IgD-negative memory B cell (primary cell): Measurements from ENCODE around the gene ZNF768. TPM values are rescaled to one million over a fixed set of nuclear protein-coding genes. Genes with fewer than 3 reads are reported as not detected.

Experiments used
- H3K27ac Mint-ChIP-seq, 3 donors: one replicate each; pipeline ENCODE4 v1.8.0; 2020 to 2022; ENCODE audit warnings: mild to moderate bottlenecking in 3 of 3, mixed read lengths in 3 of 3, moderate library complexity in 1 of 3
- H3K27me3 Mint-ChIP-seq: one replicate; pipeline ENCODE4 v1.8.0; 2021; ENCODE audit warnings: mixed read lengths
- H3K36me3 Mint-ChIP-seq: one replicate; pipeline ENCODE4 v1.8.0; 2020; ENCODE audit warnings: mild to moderate bottlenecking, mixed read lengths
- H3K4me1 Mint-ChIP-seq, 3 donors: one replicate each; pipeline ENCODE4 v1.8.0; 2020 to 2022; ENCODE audit warnings: mixed read lengths in 3 of 3, mild to moderate bottlenecking in 1 of 3
- H3K4me3 Mint-ChIP-seq, 4 donors: one replicate each; pipeline ENCODE4 v1.8.0; 2020 to 2022; ENCODE audit warnings: mild to moderate bottlenecking in 4 of 4, mixed read lengths in 4 of 4, moderate library complexity in 3 of 4
- H3K9me3 Mint-ChIP-seq, 3 donors: one replicate each; pipeline ENCODE4 v1.8.0; 2020 to 2021; ENCODE audit warnings: mixed read lengths in 3 of 3, mild to moderate bottlenecking in 1 of 3
- polyA plus RNA-seq: library from polyadenylated mRNA; unstranded; fragments of 300-500 nt; fragmentation: Illumina TruSeq; gene quantifications from one replicate; pipeline ENCODE4 v1.2.3, GENCODE V29; 2021

The ZNF768 gene
- polyA plus RNA-seq, 1 donor from 2014 or later = 12.7 TPM

DNA sequence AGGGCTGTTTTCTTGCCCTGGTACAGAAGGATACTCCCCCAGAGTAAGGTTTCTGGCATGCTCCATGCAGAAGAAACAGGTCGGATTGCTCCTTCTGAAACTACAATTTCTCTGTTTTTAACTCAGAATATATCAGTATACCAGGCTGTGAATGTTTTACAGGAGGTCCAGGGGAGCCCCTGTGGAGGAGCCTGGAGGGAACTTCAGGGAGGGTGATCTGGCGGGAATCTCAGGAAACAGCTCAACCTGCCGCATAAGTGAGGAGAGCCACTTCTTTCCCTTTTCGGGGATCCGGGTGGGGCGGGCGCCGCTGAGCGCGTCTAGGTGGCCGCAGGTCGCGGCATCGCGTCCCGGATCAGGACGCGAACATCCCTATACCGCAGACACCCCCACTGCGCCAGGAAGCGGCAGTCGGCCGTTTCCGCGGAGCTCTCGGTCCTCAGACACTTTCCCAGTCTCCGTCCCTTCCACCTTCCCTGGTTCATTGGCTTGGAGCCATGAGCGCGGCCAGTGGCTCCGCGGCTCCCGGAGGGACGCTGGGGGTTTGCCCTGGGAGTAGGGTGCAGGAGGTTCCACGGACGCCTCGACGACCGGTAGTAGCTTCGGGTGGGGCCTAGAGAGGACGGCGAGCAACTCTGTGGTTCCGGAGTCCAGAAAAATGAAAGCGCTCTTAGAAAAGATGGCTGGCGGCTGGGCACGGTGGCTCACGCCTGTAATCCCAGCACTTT, 34.9 kb upstream of the ZNF768 start:
- Mint-ChIP-seq H3K36me3 (peaks cover 2% of the 10 kb centered on the region), H3K4me1 (peaks cover 9 to 15% (median 14%) of the 10 kb centered on the region in 3 donors), H3K4me3 (peak overlapping the region; percentile 89 to 95 (median 94)), H3K27me3 (peaks cover 6% of the 10 kb centered on the region), H3K9me3 (no peaks in the 10 kb centered on the region), H3K27ac (peak overlapping the region; percentile 92 to 97 (median 94))

DNA sequence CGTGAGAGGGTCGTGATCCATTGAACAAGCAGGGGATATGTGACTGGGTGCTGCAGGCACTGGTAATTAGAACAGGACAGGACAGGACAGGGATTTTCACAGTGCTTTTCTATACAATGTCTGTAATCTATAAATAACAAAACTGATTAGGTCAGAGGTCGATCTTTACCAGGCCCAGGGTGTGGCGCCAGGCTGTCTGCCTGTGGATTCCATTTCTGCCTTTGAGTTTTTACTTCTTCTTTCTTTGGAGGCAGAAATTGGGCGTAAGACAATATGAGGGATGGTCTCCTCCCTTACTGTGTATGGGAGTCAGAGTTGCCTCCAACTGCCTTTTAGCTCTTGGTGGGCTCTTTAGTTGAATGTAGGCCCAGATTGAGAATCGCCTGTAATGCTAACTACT, 33.3 kb upstream of the ZNF768 start:
- Mint-ChIP-seq H3K4me1 (peaks cover 10 to 14% (median 13%) of the 10 kb centered on the region in 3 donors), H3K27ac (peak overlapping the region in 1 of 3 donors; percentile 89), H3K27me3 (peaks cover 6% of the 10 kb centered on the region), H3K9me3 (no peaks in the 10 kb centered on the region), H3K36me3 (peaks cover 2% of the 10 kb centered on the region), H3K4me3 (peak overlapping the region in 3 of 4 donors; percentile 65 to 94 (median 66))

DNA sequence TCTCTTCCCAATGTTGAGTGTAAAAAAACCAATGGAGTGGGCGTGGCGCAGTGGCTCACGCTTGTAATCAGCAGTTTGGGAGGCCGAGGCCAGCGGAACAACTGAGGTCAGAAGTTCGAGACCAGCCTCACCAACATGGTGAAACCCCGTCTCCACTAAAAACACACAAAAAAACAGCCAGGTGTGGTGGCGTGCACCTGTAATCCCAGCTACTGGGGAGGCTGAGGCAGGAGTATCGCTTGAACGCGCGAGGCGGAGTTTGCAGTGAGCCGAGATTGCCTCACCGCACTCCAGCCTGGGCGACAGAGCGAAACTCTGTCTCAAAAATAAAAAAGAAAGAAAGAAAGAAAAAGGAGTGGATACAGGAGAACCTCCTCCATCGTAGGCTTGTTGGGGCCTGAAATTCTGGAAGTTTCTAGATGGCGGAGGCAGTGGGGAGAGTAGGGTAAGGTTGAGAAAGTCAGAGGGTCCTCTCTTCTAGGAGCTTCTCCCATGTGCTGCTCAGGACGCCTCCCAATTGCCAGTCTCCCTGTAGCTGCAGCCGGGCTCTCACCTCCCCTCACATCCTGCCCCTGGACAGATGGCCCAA, 32.5 kb upstream of the ZNF768 start:
- Mint-ChIP-seq H3K27ac (peak overlapping the region; percentile 89 to 94 (median 93)), H3K9me3 (no peaks in the 10 kb centered on the region), H3K27me3 (peaks cover 6% of the 10 kb centered on the region), H3K36me3 (peaks cover 2% of the 10 kb centered on the region), H3K4me3 (peak overlapping the region; percentile 84 to 95 (median 94)), H3K4me1 (peaks cover 10 to 14% (median 13%) of the 10 kb centered on the region in 3 donors)

GRCh38 chr16:30557957-30558788, 31.8 kb upstream of the ZNF768 start, which contains the start of gene ZNF764:
Gene ZNF764 (minus strand): TSS chr16:30558374. CDS start chr16:30558182, 192 bp downstream.
- peak within 1 kb of the TSS; percentile 89 to 94 (median 93) for H3K27ac Mint-ChIP-seq
- H3K27me3 Mint-ChIP-seq = peaks cover 6% of the 10 kb centered on the region
- no peaks in the 10 kb centered on the region for H3K9me3 Mint-ChIP-seq
- H3K36me3 Mint-ChIP-seq = peaks cover 2% of the 10 kb centered on the region
- H3K4me3 Mint-ChIP-seq = peak within 1 kb of the TSS; percentile 84 to 95 (median 94)
- H3K4me1 Mint-ChIP-seq = peaks cover 12 to 18% (median 14%) of the 10 kb centered on the region in 3 donors

DNA sequence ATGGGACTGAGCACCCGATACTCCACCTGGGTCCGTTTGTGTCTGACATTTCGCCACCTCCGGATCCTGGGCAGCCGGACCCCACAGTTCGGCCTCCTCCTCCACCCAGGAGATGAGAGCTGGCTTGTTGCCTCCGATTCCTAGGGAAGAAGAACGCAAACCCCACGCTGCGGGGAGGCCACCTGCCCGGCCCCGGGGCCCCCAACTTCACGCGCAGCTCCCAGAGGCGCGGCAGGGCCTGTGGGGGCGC, 31.3 kb upstream of the ZNF768 start:
- H3K4me1 Mint-ChIP-seq = peaks cover 12 to 18% (median 14%) of the 10 kb centered on the region in 3 donors
- H3K36me3 Mint-ChIP-seq = peaks cover 2% of the 10 kb centered on the region
- no peaks in the 10 kb centered on the region for H3K9me3 Mint-ChIP-seq
- H3K27ac Mint-ChIP-seq = peak overlapping the region; percentile 89 to 94 (median 93)
- peaks cover 6% of the 10 kb centered on the region for H3K27me3 Mint-ChIP-seq
- peak overlapping the region; percentile 84 to 95 (median 94) for H3K4me3 Mint-ChIP-seq

- peak overlapping the region in 3 of 4 donors; percentile 84 to 95 (median 94) for H3K4me3 Mint-ChIP-seq
- H3K9me3 Mint-ChIP-seq = no peaks in the 10 kb centered on the region
- peaks cover 8 to 16% (median 9%) of the 10 kb centered on the region in 3 donors for H3K4me1 Mint-ChIP-seq
- H3K27ac Mint-ChIP-seq = peak overlapping the region in 1 of 3 donors; percentile 23
- H3K27me3 Mint-ChIP-seq = peaks cover 5% of the 10 kb centered on the region
- peaks cover 2% of the 10 kb centered on the region for H3K36me3 Mint-ChIP-seq
These were observed 29.7 kb upstream of the ZNF768 start for GRCh38 chr16:30556125-30556473.

DNA sequence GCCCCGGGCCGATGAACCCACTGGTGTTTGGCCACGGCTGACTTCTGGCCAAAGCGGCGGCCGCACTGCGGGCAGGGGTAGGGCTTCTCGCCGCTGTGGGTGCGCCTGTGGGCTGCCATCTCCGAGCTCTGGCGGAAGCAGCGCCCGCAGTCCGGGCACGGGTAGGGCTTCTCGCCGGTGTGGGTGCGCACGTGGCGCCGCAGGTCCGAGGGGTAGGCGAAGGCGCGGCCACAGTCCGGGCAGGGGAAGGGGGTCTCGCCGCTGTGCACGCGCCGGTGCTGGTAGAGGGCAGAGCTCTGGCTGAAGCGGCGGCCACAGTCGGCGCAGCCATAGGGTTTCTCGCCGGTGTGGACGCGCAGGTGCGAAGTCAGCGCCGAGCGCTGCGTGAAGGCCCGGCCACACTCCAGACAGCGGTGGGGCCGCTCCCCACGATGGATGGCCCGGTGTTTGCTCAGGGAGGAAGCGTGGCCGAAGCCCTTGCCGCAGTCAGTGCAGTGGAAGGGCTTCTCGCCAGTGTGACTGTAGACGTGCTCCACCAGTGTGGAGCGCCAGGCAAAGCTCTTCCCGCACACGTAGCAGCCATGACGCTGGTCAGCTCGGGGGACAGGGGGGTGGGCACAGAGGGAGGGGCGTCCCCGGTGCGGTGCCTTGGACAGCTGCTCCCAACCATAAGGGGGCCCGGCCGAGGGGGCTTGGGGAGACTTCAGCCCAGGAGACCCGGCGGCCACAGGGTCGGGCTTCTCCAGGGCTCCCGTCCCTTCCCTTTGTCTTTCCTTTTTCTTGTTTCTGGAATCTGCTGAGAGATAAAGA, 29.2 kb upstream of the ZNF768 start:
- peaks cover 1% of the 10 kb centered on the region for H3K27me3 Mint-ChIP-seq
- no peak overlapping the region for H3K27ac Mint-ChIP-seq
- peaks cover 2% of the 10 kb centered on the region for H3K36me3 Mint-ChIP-seq
- peaks cover 5 to 14% (median 5%) of the 10 kb centered on the region in 3 donors for H3K4me1 Mint-ChIP-seq
- no peaks in the 10 kb centered on the region for H3K9me3 Mint-ChIP-seq
- peak overlapping the region in 2 of 4 donors; percentile 84 to 94 for H3K4me3 Mint-ChIP-seq

- Mint-ChIP-seq H3K27ac (no peak overlapping the region), H3K36me3 (peaks cover 2% of the 10 kb centered on the region), H3K9me3 (no peaks in the 10 kb centered on the region), H3K4me1 (peaks cover 5 to 15% (median 5%) of the 10 kb centered on the region in 3 donors), H3K27me3 (no peaks in the 10 kb centered on the region), H3K4me3 (peak overlapping the region in 1 of 4 donors; percentile 69)
These were observed 28.4 kb upstream of the ZNF768 start for GRCh38 chr16:30554557-30555314.

GRCh38 chr16:30553393-30553899, 27.1 kb upstream of the ZNF768 start:
- Mint-ChIP-seq H3K9me3 (no peaks in the 10 kb centered on the region), H3K27ac (peak overlapping the region in 1 of 3 donors; percentile 76), H3K27me3 (no peaks in the 10 kb centered on the region), H3K4me1 (peaks cover 3 to 11% (median 5%) of the 10 kb centered on the region in 3 donors), H3K4me3 (peak overlapping the region in 1 of 4 donors; percentile 69), H3K36me3 (no peaks in the 10 kb centered on the region)

DNA sequence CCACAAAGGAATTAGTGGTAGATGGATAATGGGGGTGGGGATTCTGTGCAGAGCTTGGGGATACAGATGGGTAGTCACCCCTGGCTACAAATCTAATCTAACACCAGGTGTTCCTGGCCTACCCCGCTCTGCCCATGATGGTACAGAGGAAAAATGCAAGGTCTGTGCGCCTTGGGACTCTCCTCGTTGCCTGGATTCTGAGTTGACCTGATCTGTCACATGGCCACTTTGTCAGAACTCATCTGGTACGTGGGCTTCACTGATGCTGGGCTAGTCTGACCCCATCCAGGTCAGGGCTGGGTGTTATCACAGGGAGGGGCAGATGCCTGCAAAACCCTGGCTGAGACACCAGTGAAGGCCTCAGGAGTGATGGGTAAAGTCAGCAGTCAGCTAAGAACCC, 26.6 kb upstream of the ZNF768 start:
- H3K27ac Mint-ChIP-seq = no peak overlapping the region
- peaks cover 0 to 11% (median 5%) of the 10 kb centered on the region in 3 donors for H3K4me1 Mint-ChIP-seq
- H3K36me3 Mint-ChIP-seq = no peaks in the 10 kb centered on the region
- no peaks in the 10 kb centered on the region for H3K9me3 Mint-ChIP-seq
- H3K27me3 Mint-ChIP-seq = no peaks in the 10 kb centered on the region
- H3K4me3 Mint-ChIP-seq = peak overlapping the region in 1 of 4 donors; percentile 69

DNA sequence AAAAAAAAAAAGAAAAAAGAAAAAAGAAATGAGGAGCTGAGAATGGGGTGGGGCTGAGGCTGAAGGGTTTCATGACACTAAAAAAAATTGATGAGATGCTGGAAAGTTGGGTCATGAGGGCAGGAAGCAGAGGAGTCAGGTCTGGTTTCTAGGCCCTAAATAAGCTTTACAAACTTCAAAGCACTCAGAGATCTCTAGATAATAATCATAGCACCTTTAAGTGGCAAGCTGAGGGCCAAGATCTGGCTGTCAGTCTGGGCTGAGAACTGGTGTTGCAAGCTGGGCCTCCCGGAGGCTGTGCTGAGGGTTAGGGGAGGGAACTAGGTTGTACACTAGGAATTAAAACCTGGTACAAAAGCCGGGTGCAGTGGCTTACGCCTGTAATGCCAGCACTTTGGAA, 25.4 kb upstream of the ZNF768 start:
- Mint-ChIP-seq H3K4me3 (no peak overlapping the region), H3K9me3 (no peaks in the 10 kb centered on the region), H3K27me3 (no peaks in the 10 kb centered on the region), H3K36me3 (no peaks in the 10 kb centered on the region), H3K27ac (peak overlapping the region in 2 of 3 donors; percentile 42 to 83), H3K4me1 (peaks cover 0 to 11% (median 5%) of the 10 kb centered on the region in 3 donors)

- Mint-ChIP-seq H3K4me1 (peaks cover 0 to 6% (median 5%) of the 10 kb centered on the region in 3 donors), H3K4me3 (no peak overlapping the region), H3K27me3 (no peaks in the 10 kb centered on the region), H3K9me3 (no peaks in the 10 kb centered on the region), H3K27ac (peak overlapping the region in 1 of 3 donors; percentile 8), H3K36me3 (no peaks in the 10 kb centered on the region)
These were observed 22.3 kb upstream of the ZNF768 start for GRCh38 chr16:30548416-30549253.

DNA sequence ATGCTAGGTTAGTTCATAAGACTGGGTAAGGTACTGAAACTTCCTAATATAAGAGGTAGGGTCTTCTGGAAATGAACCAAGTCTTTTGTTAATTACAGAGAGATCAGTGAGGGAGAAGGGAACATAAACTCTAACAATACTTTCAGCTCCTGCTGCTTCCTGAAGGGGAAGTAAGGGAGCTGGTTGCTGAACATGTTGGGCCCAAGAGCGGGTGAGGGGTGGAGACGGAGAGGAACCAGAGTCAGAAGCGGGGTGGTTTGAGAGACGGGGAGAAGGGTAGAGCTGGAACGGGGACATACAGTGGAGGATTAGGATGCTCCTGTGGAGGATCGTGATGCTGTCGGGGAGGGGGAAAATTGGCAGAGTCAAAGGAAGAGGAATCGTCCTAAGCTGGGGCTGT, 19.7 kb upstream of the ZNF768 start:
- no peaks in the 10 kb centered on the region for H3K9me3 Mint-ChIP-seq
- H3K4me1 Mint-ChIP-seq = peaks cover 0 to 3% (median 1%) of the 10 kb centered on the region in 3 donors
- no peaks in the 10 kb centered on the region for H3K36me3 Mint-ChIP-seq
- H3K4me3 Mint-ChIP-seq = peak overlapping the region in 1 of 4 donors; percentile 6
- no peak overlapping the region for H3K27ac Mint-ChIP-seq
- H3K27me3 Mint-ChIP-seq = no peaks in the 10 kb centered on the region
